ENCODE data around the gene EIF4A2. TPM values are rescaled to one million over a fixed set of nuclear protein-coding genes. Genes with fewer than 3 reads are reported as not detected.

The EIF4A2 gene
- total and polyA plus RNA-seq, 2 of the 13 experiments (the other 11 are each of a cell fraction or from before 2014, with no cell fraction given) = 480 to 596 TPM

GRCh38 chr3:186746008-186746407 lies 37.4 kb upstream of the EIF4A2 start (continued):
- TF ChIP-seq ZNF362 (CRISPR knock-in tag; IDR thresholded peaks at IDR 0.05; ENCODE audit: borderline replicate concordance) = peak; percentile 51; the same call in 1 of the 2 replicates
- peak; percentile 66 for TF ChIP-seq POLR2AphosphoS5 (IDR thresholded peaks at IDR 0.05; ENCODE audit: low read depth, low read length)
- TF ChIP-seq ZNF558 (CRISPR knock-in tag; IDR thresholded peaks at IDR 0.05; ENCODE audit: borderline replicate concordance) = no peak
- no peak for TF ChIP-seq MED13 (CRISPR knock-in tag; IDR thresholded peaks at IDR 0.05)
- TF ChIP-seq MAX (IDR thresholded peaks at IDR 0.05) = peak; percentile 86
- TF ChIP-seq MIER3 (CRISPR knock-in tag; IDR thresholded peaks at IDR 0.05; ENCODE audit: borderline replicate concordance) = no peak
- peak; percentile 42 for TF ChIP-seq CEBPG (CRISPR knock-in tag; IDR thresholded peaks at IDR 0.05)
- 0 out of 2 replicates have a peak, but pooled peaks have one; percentile 10 for TF ChIP-seq FOXO1 (CRISPR knock-in tag; IDR thresholded peaks at IDR 0.05)
- TF ChIP-seq NR2F1 (CRISPR knock-in tag; IDR thresholded peaks at IDR 0.05) = no peak
- 0 out of 2 replicates have a peak, but pooled peaks have one; percentile 54 for TF ChIP-seq ZNF224 (CRISPR knock-in tag; IDR thresholded peaks at IDR 0.05)
- TF ChIP-seq POLR2A (IDR thresholded peaks at IDR 0.05; ENCODE audit: insufficient read depth in 1 of 2, low read depth in 2 of 2, low read length in 2 of 2) = peak; percentile 44 to 65; a peak in 3 of 4 replicates
- TF ChIP-seq ATF2 (CRISPR knock-in tag; IDR thresholded peaks at IDR 0.05) = no peak
- TF ChIP-seq HOXA3 (CRISPR knock-in tag; IDR thresholded peaks at IDR 0.05) = peak; percentile 70; the same call in 1 of the 2 replicates
- no peak for TF ChIP-seq RFX1 (IDR thresholded peaks at IDR 0.05)
- 0 out of 2 replicates have a peak, but pooled peaks have one; percentile 8 for TF ChIP-seq RFXAP (CRISPR knock-in tag; IDR thresholded peaks at IDR 0.05; ENCODE audit: borderline replicate concordance)
- TF ChIP-seq SP5 (CRISPR knock-in tag; IDR thresholded peaks at IDR 0.05; ENCODE audit: borderline replicate concordance, low read depth) = peak; percentile 46; the same call in 1 of the 2 replicates
- no peak for TF ChIP-seq ZNF235 (CRISPR knock-in tag; IDR thresholded peaks at IDR 0.05; ENCODE audit: borderline replicate concordance)
- TF ChIP-seq TBP (CRISPR knock-in tag; IDR thresholded peaks at IDR 0.05) = no peak
- TF ChIP-seq ZNF670 (CRISPR knock-in tag; IDR thresholded peaks at IDR 0.05; ENCODE audit: borderline replicate concordance) = peak; percentile 68; the same call in 1 of the 2 replicates
- 0 out of 2 replicates have a peak, but pooled peaks have one; percentile 53 for TF ChIP-seq ZNF598 (CRISPR knock-in tag; IDR thresholded peaks at IDR 0.05; ENCODE audit: borderline replicate concordance)
- no peak for TF ChIP-seq CSRNP1 (CRISPR knock-in tag; IDR thresholded peaks at IDR 0.05)
- TF ChIP-seq ZNF7 (CRISPR knock-in tag; IDR thresholded peaks at IDR 0.05) = 0 out of 2 replicates have a peak, but pooled peaks have one; percentile 13
- TF ChIP-seq ZBTB46 (CRISPR knock-in tag; IDR thresholded peaks at IDR 0.05; ENCODE audit: borderline replicate concordance) = no peak
- peak; percentile 76 for TF ChIP-seq ZNF652 (CRISPR knock-in tag; IDR thresholded peaks at IDR 0.05; ENCODE audit: borderline replicate concordance, low read depth)
- TF ChIP-seq MTA3 (CRISPR knock-in tag; IDR thresholded peaks at IDR 0.05) = no peak
- 0 out of 2 replicates have a peak, but pooled peaks have one; percentile 43 for TF ChIP-seq ZNF510 (CRISPR knock-in tag; IDR thresholded peaks at IDR 0.05; ENCODE audit: low read depth)
